Measurements from ENCODE around the gene EIF1B.

The EIF1B gene

DNA sequence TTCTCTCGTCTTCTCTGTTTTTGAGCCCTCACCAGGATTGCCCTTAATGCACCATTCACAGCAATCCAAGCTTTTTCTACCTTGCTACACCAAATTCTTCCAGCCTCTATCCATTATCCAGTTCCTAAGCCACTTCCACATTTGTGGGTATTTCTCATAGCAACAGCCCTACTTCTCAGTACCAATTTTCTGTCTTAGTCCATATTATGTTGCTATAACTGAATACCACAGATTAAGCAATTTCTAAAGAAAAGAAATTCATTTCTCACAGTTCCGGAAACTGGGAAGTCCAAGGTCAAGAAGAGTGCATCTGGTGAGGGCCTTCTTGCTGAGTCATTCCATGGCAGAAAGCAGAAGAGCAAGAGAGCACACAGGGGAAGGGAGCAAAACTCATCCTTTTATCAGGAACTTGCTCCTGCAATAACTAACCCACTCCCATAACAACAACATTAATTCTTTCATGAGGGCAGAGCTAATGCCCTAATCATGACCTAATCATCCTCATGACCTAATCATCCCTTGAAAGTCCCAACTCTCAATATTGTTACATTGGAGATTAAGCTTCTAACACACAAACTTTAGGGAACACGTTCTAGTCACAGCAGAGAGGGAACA is 9.7 kb upstream of the EIF1B start:
- TF ChIP-seq TEAD4 (IDR thresholded peaks at IDR 0.05) = no peak
- no peak for TF ChIP-seq FOXM1 (IDR thresholded peaks at IDR 0.05; ENCODE audit: borderline replicate concordance, low read depth)
- no peak for TF ChIP-seq EP300 (IDR thresholded peaks at IDR 0.05; ENCODE audit: borderline replicate concordance)
- TF ChIP-seq CEBPB (IDR thresholded peaks at IDR 0.05) = no peak
- TF ChIP-seq TCF12 (IDR thresholded peaks at IDR 0.05; ENCODE audit: low read depth) = no peak
- TF ChIP-seq, protein P1, sequence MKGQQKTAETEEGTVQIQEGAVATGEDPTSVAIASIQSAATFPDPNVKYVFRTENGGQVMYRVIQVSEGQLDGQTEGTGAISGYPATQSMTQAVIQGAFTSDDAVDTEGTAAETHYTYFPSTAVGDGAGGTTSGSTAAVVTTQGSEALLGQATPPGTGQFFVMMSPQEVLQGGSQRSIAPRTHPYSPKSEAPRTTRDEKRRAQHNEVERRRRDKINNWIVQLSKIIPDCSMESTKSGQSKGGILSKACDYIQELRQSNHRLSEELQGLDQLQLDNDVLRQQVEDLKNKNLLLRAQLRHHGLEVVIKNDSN (IDR thresholded peaks at IDR 0.05) = no peak
- TF ChIP-seq NFIC (IDR thresholded peaks at IDR 0.05) = no peak
- no peak for TF ChIP-seq EGR1 (IDR thresholded peaks at IDR 0.05)
- TF ChIP-seq, protein P2, sequence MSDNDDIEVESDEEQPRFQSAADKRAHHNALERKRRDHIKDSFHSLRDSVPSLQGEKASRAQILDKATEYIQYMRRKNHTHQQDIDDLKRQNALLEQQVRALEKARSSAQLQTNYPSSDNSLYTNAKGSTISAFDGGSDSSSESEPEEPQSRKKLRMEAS (IDR thresholded peaks at IDR 0.05) = no peak
- TF ChIP-seq ZBTB7A (IDR thresholded peaks at IDR 0.05; ENCODE audit: low read depth) = no peak
- no peak for TF ChIP-seq RAD21 (IDR thresholded peaks at IDR 0.05; ENCODE audit: low read depth)
- TF ChIP-seq CREB1 (IDR thresholded peaks at IDR 0.05; ENCODE audit: low read depth) = no peak
- TF ChIP-seq TAF1 (IDR thresholded peaks at IDR 0.05; ENCODE audit: low read depth) = no peak
- no peak for TF ChIP-seq YY1 (IDR thresholded peaks at IDR 0.05; ENCODE audit: low read depth)

DNA sequence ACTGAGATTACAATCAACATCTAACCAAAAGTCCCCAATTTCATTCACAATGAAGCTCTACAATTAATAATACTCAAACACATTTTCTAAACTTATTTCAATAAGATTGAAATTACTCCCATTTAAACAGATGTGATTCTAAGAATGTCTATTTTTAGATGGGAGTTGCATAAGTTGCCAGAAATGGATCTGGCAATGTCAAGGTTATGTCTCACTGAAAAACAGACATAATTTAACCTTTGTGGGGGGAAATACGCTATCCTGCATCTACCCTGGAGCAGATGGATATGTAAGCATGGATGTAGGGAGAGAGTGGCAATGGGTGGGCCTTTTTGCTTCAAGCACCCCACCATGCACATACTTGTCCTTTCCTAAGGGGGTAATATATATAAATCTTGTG is 6.7 kb upstream of the EIF1B start:
- TF ChIP-seq, protein P3, sequence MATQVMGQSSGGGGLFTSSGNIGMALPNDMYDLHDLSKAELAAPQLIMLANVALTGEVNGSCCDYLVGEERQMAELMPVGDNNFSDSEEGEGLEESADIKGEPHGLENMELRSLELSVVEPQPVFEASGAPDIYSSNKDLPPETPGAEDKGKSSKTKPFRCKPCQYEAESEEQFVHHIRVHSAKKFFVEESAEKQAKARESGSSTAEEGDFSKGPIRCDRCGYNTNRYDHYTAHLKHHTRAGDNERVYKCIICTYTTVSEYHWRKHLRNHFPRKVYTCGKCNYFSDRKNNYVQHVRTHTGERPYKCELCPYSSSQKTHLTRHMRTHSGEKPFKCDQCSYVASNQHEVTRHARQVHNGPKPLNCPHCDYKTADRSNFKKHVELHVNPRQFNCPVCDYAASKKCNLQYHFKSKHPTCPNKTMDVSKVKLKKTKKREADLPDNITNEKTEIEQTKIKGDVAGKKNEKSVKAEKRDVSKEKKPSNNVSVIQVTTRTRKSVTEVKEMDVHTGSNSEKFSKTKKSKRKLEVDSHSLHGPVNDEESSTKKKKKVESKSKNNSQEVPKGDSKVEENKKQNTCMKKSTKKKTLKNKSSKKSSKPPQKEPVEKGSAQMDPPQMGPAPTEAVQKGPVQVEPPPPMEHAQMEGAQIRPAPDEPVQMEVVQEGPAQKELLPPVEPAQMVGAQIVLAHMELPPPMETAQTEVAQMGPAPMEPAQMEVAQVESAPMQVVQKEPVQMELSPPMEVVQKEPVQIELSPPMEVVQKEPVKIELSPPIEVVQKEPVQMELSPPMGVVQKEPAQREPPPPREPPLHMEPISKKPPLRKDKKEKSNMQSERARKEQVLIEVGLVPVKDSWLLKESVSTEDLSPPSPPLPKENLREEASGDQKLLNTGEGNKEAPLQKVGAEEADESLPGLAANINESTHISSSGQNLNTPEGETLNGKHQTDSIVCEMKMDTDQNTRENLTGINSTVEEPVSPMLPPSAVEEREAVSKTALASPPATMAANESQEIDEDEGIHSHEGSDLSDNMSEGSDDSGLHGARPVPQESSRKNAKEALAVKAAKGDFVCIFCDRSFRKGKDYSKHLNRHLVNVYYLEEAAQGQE (IDR thresholded peaks at IDR 0.05; ENCODE audit: low read depth) = no peak
- TF ChIP-seq RAD21 (IDR thresholded peaks at IDR 0.05; ENCODE audit: low read depth) (no peak), TEAD4 (IDR thresholded peaks at IDR 0.05) (no peak), ZBTB7A (IDR thresholded peaks at IDR 0.05; ENCODE audit: low read depth) (no peak), FOXM1 (IDR thresholded peaks at IDR 0.05; ENCODE audit: borderline replicate concordance, low read depth) (no peak), CEBPB (IDR thresholded peaks at IDR 0.05) (no peak), YY1 (IDR thresholded peaks at IDR 0.05; ENCODE audit: low read depth) (no peak), NFIC (IDR thresholded peaks at IDR 0.05) (no peak), TCF12 (IDR thresholded peaks at IDR 0.05; ENCODE audit: low read depth) (no peak), EP300 (IDR thresholded peaks at IDR 0.05; ENCODE audit: borderline replicate concordance) (no peak), CREB1 (IDR thresholded peaks at IDR 0.05; ENCODE audit: low read depth) (no peak), TAF1 (IDR thresholded peaks at IDR 0.05; ENCODE audit: low read depth) (no peak), EGR1 (IDR thresholded peaks at IDR 0.05) (no peak)
- TF ChIP-seq, protein P1 (IDR thresholded peaks at IDR 0.05) = no peak
- TF ChIP-seq, protein P2 (IDR thresholded peaks at IDR 0.05) = no peak

DNA sequence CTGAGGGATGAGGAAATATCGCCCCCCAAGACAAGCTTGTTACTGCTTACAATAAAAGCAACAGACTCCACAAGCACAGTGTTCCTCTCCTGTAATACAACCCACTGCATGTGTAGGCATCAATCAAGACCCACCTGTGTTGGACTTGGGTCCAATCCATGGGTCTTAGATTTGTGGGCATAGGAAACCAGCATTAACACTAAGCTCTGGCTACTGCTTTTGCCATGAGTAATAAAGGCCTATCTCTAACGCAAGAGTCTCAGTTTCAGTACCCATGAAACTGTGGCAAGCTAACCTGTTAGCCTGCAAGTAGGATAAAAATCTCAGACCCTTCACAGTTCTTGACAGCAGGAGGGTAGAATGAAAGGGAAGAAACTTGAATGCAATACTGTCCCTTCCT is 5.2 kb upstream of the EIF1B start:
- TF ChIP-seq, protein P1 (IDR thresholded peaks at IDR 0.05) = no peak
- TF ChIP-seq TAF1 (IDR thresholded peaks at IDR 0.05; ENCODE audit: low read depth) = no peak
- TF ChIP-seq CEBPB (IDR thresholded peaks at IDR 0.05) = no peak
- no peak for TF ChIP-seq YY1 (IDR thresholded peaks at IDR 0.05; ENCODE audit: low read depth)
- no peak for TF ChIP-seq FOXM1 (IDR thresholded peaks at IDR 0.05; ENCODE audit: borderline replicate concordance, low read depth)
- TF ChIP-seq NFIC (IDR thresholded peaks at IDR 0.05) = no peak
- no peak for TF ChIP-seq EGR1 (IDR thresholded peaks at IDR 0.05)
- TF ChIP-seq TCF12 (IDR thresholded peaks at IDR 0.05; ENCODE audit: low read depth) = no peak
- TF ChIP-seq TEAD4 (IDR thresholded peaks at IDR 0.05) = no peak
- TF ChIP-seq EP300 (IDR thresholded peaks at IDR 0.05; ENCODE audit: borderline replicate concordance) = no peak
- TF ChIP-seq, protein P2 (IDR thresholded peaks at IDR 0.05) = no peak
- TF ChIP-seq CREB1 (IDR thresholded peaks at IDR 0.05; ENCODE audit: low read depth) = no peak
- TF ChIP-seq, protein P3 (IDR thresholded peaks at IDR 0.05; ENCODE audit: low read depth) = no peak
- no peak for TF ChIP-seq ZBTB7A (IDR thresholded peaks at IDR 0.05; ENCODE audit: low read depth)
- TF ChIP-seq RAD21 (IDR thresholded peaks at IDR 0.05; ENCODE audit: low read depth) = no peak

DNA sequence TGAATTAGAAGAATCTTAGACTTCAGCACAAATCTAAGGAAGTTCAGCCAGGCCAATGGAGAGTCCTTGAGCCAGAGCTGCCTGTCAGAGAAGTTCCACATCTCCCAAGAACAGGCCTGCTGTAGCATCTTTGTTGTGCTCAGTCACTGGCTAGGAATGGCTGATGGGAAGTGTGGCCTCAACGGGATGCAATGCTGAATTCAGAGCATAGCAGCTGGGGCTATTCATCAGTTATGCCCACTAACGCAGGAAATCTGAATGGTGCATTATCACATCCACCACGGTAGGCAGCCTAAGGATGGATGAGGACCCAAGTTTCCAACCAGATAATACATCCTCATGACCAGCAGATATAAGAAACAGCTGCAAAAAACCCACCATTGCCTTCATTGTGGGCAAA is 3.2 kb upstream of the EIF1B start:
- TF ChIP-seq TCF12 (IDR thresholded peaks at IDR 0.05; ENCODE audit: low read depth) (no peak), TEAD4 (IDR thresholded peaks at IDR 0.05) (no peak), NFIC (IDR thresholded peaks at IDR 0.05) (no peak), TAF1 (IDR thresholded peaks at IDR 0.05; ENCODE audit: low read depth) (no peak), CREB1 (IDR thresholded peaks at IDR 0.05; ENCODE audit: low read depth) (no peak), EP300 (IDR thresholded peaks at IDR 0.05; ENCODE audit: borderline replicate concordance) (no peak), FOXM1 (IDR thresholded peaks at IDR 0.05; ENCODE audit: borderline replicate concordance, low read depth) (no peak), YY1 (IDR thresholded peaks at IDR 0.05; ENCODE audit: low read depth) (no peak), EGR1 (IDR thresholded peaks at IDR 0.05) (no peak), CEBPB (IDR thresholded peaks at IDR 0.05) (no peak), ZBTB7A (IDR thresholded peaks at IDR 0.05; ENCODE audit: low read depth) (no peak), RAD21 (IDR thresholded peaks at IDR 0.05; ENCODE audit: low read depth) (no peak)
- TF ChIP-seq, protein P3 (IDR thresholded peaks at IDR 0.05; ENCODE audit: low read depth) = no peak
- TF ChIP-seq, protein P2 (IDR thresholded peaks at IDR 0.05) = no peak
- TF ChIP-seq, protein P1 (IDR thresholded peaks at IDR 0.05) = no peak
